ENCODE data around the gene FAT3. TPM values are rescaled to one million over a fixed set of nuclear protein-coding genes. Genes with fewer than 3 reads are reported as not detected.

Gene FAT3
- total and polyA plus RNA-seq, 2 of the 4 experiments (the other 2 are of a cell fraction), result 0.53 to 2.9 TPM

DNA sequence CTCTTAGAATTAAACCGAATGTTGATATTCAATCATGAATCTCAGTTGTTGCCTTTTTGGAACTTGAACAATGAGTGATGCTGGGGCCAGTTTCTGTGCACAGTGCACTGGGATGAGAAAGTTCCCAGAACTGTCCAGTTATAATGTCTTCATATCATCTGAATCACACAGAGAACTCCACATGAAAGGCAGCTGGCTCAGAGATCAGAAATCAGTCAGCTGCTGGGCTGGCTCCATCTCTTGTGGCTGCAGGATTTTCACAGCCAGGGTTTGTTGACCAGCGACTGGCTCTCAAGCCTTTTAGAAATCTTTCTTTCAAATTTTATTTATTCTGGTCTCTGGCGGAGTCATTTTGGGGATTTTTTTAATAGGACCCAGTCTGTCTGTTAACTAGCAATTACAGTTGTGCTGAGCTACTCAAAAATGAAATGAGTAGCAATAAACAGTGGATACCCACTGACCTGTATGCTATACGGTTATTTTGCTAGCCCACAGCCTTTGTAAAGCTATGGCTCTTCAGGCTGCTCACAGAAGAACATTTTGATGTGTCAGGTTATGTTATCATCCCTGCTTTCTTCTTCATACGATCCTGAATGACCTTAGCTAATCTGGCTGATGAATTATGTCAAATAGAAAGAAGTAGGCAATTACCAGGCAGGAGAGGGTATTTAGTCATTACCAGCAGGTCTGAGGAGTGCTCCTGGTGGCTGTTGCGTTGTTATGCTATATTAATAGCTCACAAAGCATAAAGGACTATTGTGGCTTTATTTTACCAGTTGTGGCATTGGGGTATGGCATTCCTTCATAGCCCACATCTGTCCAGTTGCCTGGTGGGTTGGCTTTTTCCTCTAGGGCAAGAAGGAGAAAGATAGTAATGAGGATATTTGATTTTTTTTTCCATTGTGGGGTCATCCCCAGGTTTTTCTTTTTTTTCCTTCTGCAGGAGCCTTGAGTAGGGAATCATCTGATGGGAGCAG, 3.6 kb downstream of the FAT3 start (continued):
- TF ChIP-seq RAD21 (IDR thresholded peaks at IDR 0.05; ENCODE audit: low read length) (no peak), POLR2A (IDR thresholded peaks at IDR 0.05; ENCODE audit: low read depth, low read length) (no peak)

GRCh38 chr11:92236856-92237255, 12.2 kb downstream of the FAT3 start:
- no peak overlapping the region for H2AK9ac ChIP-seq (replicated peaks; ENCODE audit: low read depth, low read length, poor library complexity)
- H4K91ac ChIP-seq (ENCODE audit: insufficient read depth, low read depth, low read length), result no peak overlapping the region
- no peak overlapping the region for H3K4me3 ChIP-seq (ENCODE audit: insufficient read depth, low read depth, low read length)
- no peak overlapping the region for H2BK5ac ChIP-seq (ENCODE audit: low read depth, low read length, poor library complexity, severe bottlenecking)
- no peak overlapping the region for H4K8ac ChIP-seq (ENCODE audit: low read depth in 2 of 2, low read length in 2 of 2)
- no CpG with 5 or more reads among the region's 1 CpG for WGBS, 2 experiments (ENCODE audit: extremely low coverage in 2 of 2, insufficient read length in 1 of 2)
- no peak overlapping the region for H3K4ac ChIP-seq (ENCODE audit: low read depth, low read length)
- H4K20me1 ChIP-seq (ENCODE audit: insufficient read depth, low read length), result no peaks in the 10 kb centered on the region
- ChIA-PET CTCF (no interaction called here), POLR2A (ENCODE audit: unreplicated experiment) (no interaction called here)
- H3K36me3 ChIP-seq (ENCODE audit: control insufficient read depth, insufficient read depth, low read length), result no peaks in the 10 kb centered on the region
- no peak overlapping the region for H3K27ac ChIP-seq (ENCODE audit: insufficient read depth, low read length)
- H3K18ac ChIP-seq (ENCODE audit: low read depth, low read length), result no peak overlapping the region
- H3K4me1 ChIP-seq (ENCODE audit: control insufficient read depth, insufficient read depth, low read length), result no peaks in the 10 kb centered on the region
- H2BK20ac ChIP-seq (ENCODE audit: low read depth, low read length), result no peak overlapping the region
- H3K27me3 ChIP-seq (ENCODE audit: control insufficient read depth, insufficient read depth, low read length), result no peaks in the 10 kb centered on the region
- intact Hi-C loops (cut with micrococcal nuclease) (no loop called here), in situ Hi-C loops (cut with MboI; ENCODE audit: low sequenced_read_pairs) (no loop called here), dilution Hi-C loops (cut with HindIII; ENCODE audit: low sequenced_read_pairs, unreplicated experiment) (no loop called here)
- ATAC-seq (ENCODE audit: low read depth) (no peak), DNase-seq (no peak)
- H3K4me2 ChIP-seq (ENCODE audit: low read depth, low read length), result no peak overlapping the region
- no peaks in the 10 kb centered on the region for H3K79me1 ChIP-seq (ENCODE audit: low read depth in 1 of 2, low read length in 2 of 2)
- no peak overlapping the region for H2BK15ac ChIP-seq (ENCODE audit: low read depth, low read length)
- no peak overlapping the region for H3K23ac ChIP-seq (ENCODE audit: low read depth, low read length)
- no peak overlapping the region for H3K56ac ChIP-seq (ENCODE audit: extremely low read depth, insufficient read depth, low read length)
- no peak overlapping the region for H2AK5ac ChIP-seq (ENCODE audit: low read depth, low read length)
- H2BK120ac ChIP-seq (ENCODE audit: low read depth, low read length), result no peak overlapping the region
- no peak overlapping the region for H4K5ac ChIP-seq (ENCODE audit: low read depth, low read length)
- no peaks in the 10 kb centered on the region for H3K9me1 ChIP-seq (ENCODE audit: insufficient read depth, low read length)
- H3K9ac ChIP-seq (ENCODE audit: low read depth, low read length), result no peak overlapping the region
- BruUV-seq (replicated peaks), result no TSS peak
- H3K9me3 ChIP-seq (ENCODE audit: control insufficient read depth, insufficient read depth, low read length), result no peaks in the 10 kb centered on the region
- H2AFZ ChIP-seq (replicated peaks; ENCODE audit: low read length, poor library complexity), result no peak overlapping the region
- no peak overlapping the region for H3K14ac ChIP-seq (replicated peaks; ENCODE audit: low read depth, low read length)
- TF ChIP-seq POLR2A (IDR thresholded peaks at IDR 0.05; ENCODE audit: low read depth, low read length) (no peak), MAFK (IDR thresholded peaks at IDR 0.05; ENCODE audit: low read depth, low read length) (no peak), MXI1 (IDR thresholded peaks at IDR 0.05; ENCODE audit: borderline replicate concordance, low read depth, low read length) (no peak), SMC3 (IDR thresholded peaks at IDR 0.05; ENCODE audit: low read depth, low read length) (no peak), CEBPB (IDR thresholded peaks at IDR 0.05; ENCODE audit: low read depth, low read length) (no peak), RAD21 (IDR thresholded peaks at IDR 0.05; ENCODE audit: low read length) (no peak), CTCF (conservative IDR thresholded peaks at IDR 0.05; ENCODE audit: low read depth, low read length) (no peak), RFX5 (IDR thresholded peaks at IDR 0.05; ENCODE audit: low read depth, low read length) (no peak), MAZ (IDR thresholded peaks at IDR 0.05; ENCODE audit: borderline replicate concordance, low read depth, low read length) (no peak), BHLHE40 (IDR thresholded peaks at IDR 0.05; ENCODE audit: low read depth, low read length) (no peak), FOS (IDR thresholded peaks at IDR 0.05; ENCODE audit: low read depth, low read length) (no peak), NFE2L2 (IDR thresholded peaks at IDR 0.05; ENCODE audit: low read depth, low read length) (no peak), RCOR1 (IDR thresholded peaks at IDR 0.05; ENCODE audit: insufficient replicate concordance, low read length) (no peak), CHD1 (IDR thresholded peaks at IDR 0.05; ENCODE audit: low read depth, low read length) (no peak)
- TF ChIP-seq, protein P1, sequence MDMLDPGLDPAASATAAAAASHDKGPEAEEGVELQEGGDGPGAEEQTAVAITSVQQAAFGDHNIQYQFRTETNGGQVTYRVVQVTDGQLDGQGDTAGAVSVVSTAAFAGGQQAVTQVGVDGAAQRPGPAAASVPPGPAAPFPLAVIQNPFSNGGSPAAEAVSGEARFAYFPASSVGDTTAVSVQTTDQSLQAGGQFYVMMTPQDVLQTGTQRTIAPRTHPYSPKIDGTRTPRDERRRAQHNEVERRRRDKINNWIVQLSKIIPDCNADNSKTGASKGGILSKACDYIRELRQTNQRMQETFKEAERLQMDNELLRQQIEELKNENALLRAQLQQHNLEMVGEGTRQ (IDR thresholded peaks at IDR 0.05; ENCODE audit: low read depth, low read length), result no peak

All from IMR-90 (cell line).